ENCODE data around the gene UCHL3.
"Not testable (repeated sequence)": the region's sequence is repeated elsewhere in the genome, so short reads cannot be mapped to it uniquely, and the experiment has no call there.

Gene UCHL3

GRCh38 chr13:75549262-75550158 lies at the start of gene UCHL3:
Gene UCHL3, plus strand, starts transcription at chr13:75549791. Its CDS starts 30 bp downstream, at chr13:75549821.
- DNase-seq, result peak; percentile 98

- DNase-seq, result no peak
Measured at GRCh38 chr13:75505327-75505726, 44.3 kb upstream of the UCHL3 start.

- DNase-seq, result no peak
Measured at GRCh38 chr13:75506018-75506417, 43.6 kb upstream of the UCHL3 start.

GRCh38 chr13:75507027-75508001 lies 42.3 kb upstream of the UCHL3 start:
- no peak for DNase-seq

- DNase-seq, result no peak
Measured at GRCh38 chr13:75508002-75508548, 41.5 kb upstream of the UCHL3 start.

GRCh38 chr13:75511051-75511625 lies 38.5 kb upstream of the UCHL3 start:
- no peak for DNase-seq

- DNase-seq, result no peak
Measured at GRCh38 chr13:75512253-75512652, 37.3 kb upstream of the UCHL3 start.

- DNase-seq, result no peak
Measured at GRCh38 chr13:75513271-75513670, 36.3 kb upstream of the UCHL3 start.

- DNase-seq, result no peak
Measured at GRCh38 chr13:75514080-75514995, 35.3 kb upstream of the UCHL3 start.

GRCh38 chr13:75518439-75519088 lies 31.0 kb upstream of the UCHL3 start:
- DNase-seq, result no peak

GRCh38 chr13:75521956-75522355 lies 27.6 kb upstream of the UCHL3 start:
- no peak for DNase-seq

GRCh38 chr13:75530549-75530961 lies 19.0 kb upstream of the UCHL3 start:
- DNase-seq, result no peak

GRCh38 chr13:75533861-75534260 lies 15.7 kb upstream of the UCHL3 start:
- no peak for DNase-seq

GRCh38 chr13:75537401-75538365 lies 11.9 kb upstream of the UCHL3 start, which contains the start of gene COMMD6:
Gene COMMD6, minus strand, starts transcription at chr13:75537841. Its CDS starts 36 bp downstream, at chr13:75537805.
- peak; percentile 88 for DNase-seq

- DNase-seq, result no peak
Measured at GRCh38 chr13:75541287-75541686, 8.3 kb upstream of the UCHL3 start.

- no peak for DNase-seq
Measured at GRCh38 chr13:75541961-75542360, 7.6 kb upstream of the UCHL3 start.

- DNase-seq, result no peak
Measured at GRCh38 chr13:75544681-75545330, 4.8 kb upstream of the UCHL3 start.

- DNase-seq, result not testable (repeated sequence)
Measured at GRCh38 chr13:75545386-75545785, 4.2 kb upstream of the UCHL3 start.

GRCh38 chr13:75547917-75548316 lies 1.7 kb upstream of the UCHL3 start:
- DNase-seq, result no peak
